Smooth muscle cell (in vitro differentiated cells): ENCODE measurements around the gene MAP3K12. TPM values are rescaled to one million over a fixed set of nuclear protein-coding genes. Genes with fewer than 3 reads are reported as not detected.

Experiments used
- DNase-seq: peaks from one replicate; lab custom pipeline; 2025; ENCODE audit not compliant: unreplicated experiment; lab: John Stamatoyannopoulos, UW
- H2AFZ ChIP-seq: fragments of 200-600 bp; sonication (generic); 2 replicates; pipeline ENCODE4 v1.6.0; 2016; ENCODE audit warnings: antibody characterized with exemption, low read depth, mild to moderate bottlenecking
- H3F3A ChIP-seq: fragments of 200-600 bp; sonication (generic); 2 replicates; pipeline ENCODE4 v1.6.0; 2017; ENCODE audit warnings: antibody characterized with exemption, low read depth
- H3K27ac ChIP-seq: fragments of 200-600 bp; sonication (generic); 2 replicates; pipeline ENCODE4 v1.5.1; 2016; ENCODE audit warnings: low read depth, mild to moderate bottlenecking
- H3K27me3 ChIP-seq: fragments of 200-600 bp; sonication (generic); 2 replicates; pipeline ENCODE4 v1.6.1; 2016; ENCODE audit warnings: low read depth, mild to moderate bottlenecking
- H3K36me3 ChIP-seq: fragments of 200-600 bp; sonication (generic); 2 replicates; pipeline ENCODE4 v1.5.1; 2016; ENCODE audit warnings: low read depth
- H3K4me1 ChIP-seq: fragments of 200-600 bp; sonication (generic); 2 replicates; pipeline ENCODE4 v1.5.1; 2016; ENCODE audit warnings: low read depth
- H3K4me2 ChIP-seq: fragments of 200-600 bp; sonication (generic); 2 replicates; pipeline ENCODE4 v1.6.0; 2016; ENCODE audit warnings: mild to moderate bottlenecking
- H3K4me3 ChIP-seq: fragments of 200-600 bp; sonication (generic); 2 replicates; pipeline ENCODE4 v1.5.1; 2016; ENCODE audit warnings: mild to moderate bottlenecking
- H3K79me2 ChIP-seq: fragments of 200-600 bp; sonication (generic); 2 replicates; pipeline ENCODE4 v1.6.0; 2016; ENCODE audit warnings: low read depth, mild to moderate bottlenecking
- H3K9ac ChIP-seq: fragments of 200-600 bp; sonication (generic); 2 replicates; pipeline ENCODE4 v1.6.0; 2016; ENCODE audit warnings: low read depth
- H3K9me3 ChIP-seq: fragments of 200-600 bp; sonication (generic); replicated peaks from 2 replicates; pipeline ENCODE4 v1.5.1; 2016; ENCODE audit warnings: low read depth
- H4K20me1 ChIP-seq: fragments of 200-600 bp; sonication (generic); 2 replicates; pipeline ENCODE4 v1.6.0; 2016; ENCODE audit warnings: low read depth
- WGBS: methylation state at CpG from one replicate; pipeline ENCODE4 v1.1.7; 2016; ENCODE audit warnings: low lambda C conversion rate; 5-methylcytosine and 5-hydroxymethylcytosine counted together
- polyA plus RNA-seq: library from polyadenylated mRNA; unstranded; fragments of >200 nt; fragmentation: Nextera tagmentation; extraction: Ambion mirVana; gene quantifications from 2 replicates; pipeline ENCODE4 v1.2.1, GENCODE V29; 2016
- total RNA-seq: library from RNA; depleted of rRNA; stranded (reverse); fragments of >200 nt; gene quantifications from 2 replicates; pipeline ENCODE4 v1.2.3, GENCODE V29; 2014
- TF ChIP-seq, protein P1 (sequence below): fragments of 200-600 bp; sonication (generic); IDR thresholded peaks from 2 replicates; pipeline ENCODE4 v1.5.1; 2017; ENCODE audit warnings: borderline replicate concordance, mild to moderate bottlenecking, antibody characterized with exemption; ENCODE audit not compliant: insufficient read depth, poor library complexity, severe bottlenecking

The MAP3K12 gene
- total and polyA plus RNA-seq, 2 experiments from 2014 or later = 15.1 to 34.6 TPM

DNA sequence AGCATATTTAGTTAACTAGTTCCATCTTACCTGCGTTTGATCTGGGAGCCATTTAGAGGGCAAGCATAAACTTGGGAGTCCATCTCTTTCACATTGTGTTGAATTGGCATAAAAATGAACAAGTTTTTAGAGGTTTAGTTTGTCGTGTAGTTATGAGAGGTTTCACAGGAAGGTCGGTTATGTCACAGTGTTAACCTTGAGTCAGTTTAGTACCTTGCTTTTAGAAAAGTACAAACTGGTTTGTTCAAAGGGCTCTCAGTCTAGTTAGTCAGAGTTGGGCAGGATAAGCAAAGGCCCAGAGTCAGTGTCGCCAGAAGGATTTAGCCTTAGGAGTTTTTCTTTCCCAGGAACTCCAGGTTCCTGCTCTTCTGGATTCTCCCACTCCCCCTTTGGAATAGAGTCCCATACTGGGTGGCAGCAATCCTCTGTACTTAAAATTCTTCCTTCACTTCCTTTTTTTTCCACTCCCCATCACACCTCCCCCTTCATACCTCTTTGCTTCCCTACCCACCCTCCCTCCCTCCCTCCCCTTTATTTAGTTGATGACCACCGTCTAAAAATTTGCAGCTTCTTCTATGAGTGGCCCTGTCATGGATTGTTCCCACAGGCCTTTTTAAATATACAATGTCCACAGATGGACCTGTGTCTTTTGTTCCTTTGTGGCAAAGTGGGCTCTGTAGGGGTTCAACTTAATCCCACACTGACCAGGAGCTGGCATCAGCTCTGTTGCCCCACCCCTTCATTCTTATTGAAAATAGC is 35.3 kb downstream of the MAP3K12 start:
- TF ChIP-seq, protein P1, sequence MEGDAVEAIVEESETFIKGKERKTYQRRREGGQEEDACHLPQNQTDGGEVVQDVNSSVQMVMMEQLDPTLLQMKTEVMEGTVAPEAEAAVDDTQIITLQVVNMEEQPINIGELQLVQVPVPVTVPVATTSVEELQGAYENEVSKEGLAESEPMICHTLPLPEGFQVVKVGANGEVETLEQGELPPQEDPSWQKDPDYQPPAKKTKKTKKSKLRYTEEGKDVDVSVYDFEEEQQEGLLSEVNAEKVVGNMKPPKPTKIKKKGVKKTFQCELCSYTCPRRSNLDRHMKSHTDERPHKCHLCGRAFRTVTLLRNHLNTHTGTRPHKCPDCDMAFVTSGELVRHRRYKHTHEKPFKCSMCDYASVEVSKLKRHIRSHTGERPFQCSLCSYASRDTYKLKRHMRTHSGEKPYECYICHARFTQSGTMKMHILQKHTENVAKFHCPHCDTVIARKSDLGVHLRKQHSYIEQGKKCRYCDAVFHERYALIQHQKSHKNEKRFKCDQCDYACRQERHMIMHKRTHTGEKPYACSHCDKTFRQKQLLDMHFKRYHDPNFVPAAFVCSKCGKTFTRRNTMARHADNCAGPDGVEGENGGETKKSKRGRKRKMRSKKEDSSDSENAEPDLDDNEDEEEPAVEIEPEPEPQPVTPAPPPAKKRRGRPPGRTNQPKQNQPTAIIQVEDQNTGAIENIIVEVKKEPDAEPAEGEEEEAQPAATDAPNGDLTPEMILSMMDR = no peak
- Histone ChIP-seq H2AFZ (no peak overlapping the region), H3K79me2 (peaks cover 100% of the 10 kb centered on the region), H3K4me3 (no peak overlapping the region), H3K36me3 (peaks cover 82% of the 10 kb centered on the region), H3K9ac (no peak overlapping the region), H3K27ac (peak overlapping the region; percentile 33), H3K4me1 (peaks cover 36% of the 10 kb centered on the region), H3K9me3 (no peaks in the 10 kb centered on the region), H3F3A (peaks cover 56% of the 10 kb centered on the region), H3K27me3 (no peaks in the 10 kb centered on the region), H3K4me2 (no peak overlapping the region), H4K20me1 (peaks cover 100% of the 10 kb centered on the region)
- no peak for DNase-seq
- 89% methylated on average over 5 of the region's 5 CpGs for WGBS

GRCh38 chr12:53462935-53463334 is 36.3 kb downstream of the MAP3K12 start:
- peaks cover 100% of the 10 kb centered on the region for H4K20me1 ChIP-seq
- no peaks in the 10 kb centered on the region for H3K27me3 ChIP-seq
- H3K36me3 ChIP-seq = peaks cover 80% of the 10 kb centered on the region
- WGBS = 94% methylated on average over 3 of the region's 3 CpGs
- H2AFZ ChIP-seq = no peak overlapping the region
- H3K4me2 ChIP-seq = no peak overlapping the region
- DNase-seq = no peak
- no peak overlapping the region for H3K4me3 ChIP-seq
- TF ChIP-seq, protein P1 = no peak
- no peaks in the 10 kb centered on the region for H3K9me3 ChIP-seq
- H3K27ac ChIP-seq = peak overlapping the region; percentile 33
- H3K4me1 ChIP-seq = peaks cover 40% of the 10 kb centered on the region
- peaks cover 100% of the 10 kb centered on the region for H3K79me2 ChIP-seq
- peaks cover 57% of the 10 kb centered on the region for H3F3A ChIP-seq
- no peak overlapping the region for H3K9ac ChIP-seq

- no peak for DNase-seq
- 98% methylated on average over 8 of the region's 8 CpGs for WGBS
- H3K27ac ChIP-seq = no peak overlapping the region
- no peak overlapping the region for H2AFZ ChIP-seq
- peaks cover 78% of the 10 kb centered on the region for H3K36me3 ChIP-seq
- no peak overlapping the region for H3K9ac ChIP-seq
- no peak overlapping the region for H3K4me2 ChIP-seq
- H3K79me2 ChIP-seq = peaks cover 100% of the 10 kb centered on the region
- peaks cover 40% of the 10 kb centered on the region for H3K4me1 ChIP-seq
- TF ChIP-seq, protein P1 = no peak
- H3K9me3 ChIP-seq = no peaks in the 10 kb centered on the region
- peaks cover 100% of the 10 kb centered on the region for H4K20me1 ChIP-seq
- peaks cover 47% of the 10 kb centered on the region for H3F3A ChIP-seq
- no peak overlapping the region for H3K4me3 ChIP-seq
- no peaks in the 10 kb centered on the region for H3K27me3 ChIP-seq
Measured at GRCh38 chr12:53461591-53461990, 37.7 kb downstream of the MAP3K12 start.

DNA sequence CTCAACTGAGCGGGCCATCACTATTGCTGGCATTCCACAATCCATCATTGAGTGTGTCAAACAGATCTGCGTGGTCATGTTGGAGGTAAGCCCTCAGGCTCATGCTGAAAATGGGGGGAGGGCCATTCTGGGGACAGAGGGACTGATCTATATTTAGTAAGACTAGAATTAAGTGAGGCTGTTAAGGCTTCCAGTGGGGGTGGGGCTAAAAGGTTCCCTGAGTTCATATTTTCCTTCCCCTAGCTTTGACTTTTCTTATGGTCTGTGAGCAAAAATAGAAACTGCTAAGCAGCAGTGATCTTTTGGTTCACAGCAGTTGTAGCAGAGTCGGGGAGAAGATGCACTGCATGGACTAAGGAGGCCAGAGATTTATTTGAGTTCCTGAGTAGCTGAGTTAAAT is 38.2 kb downstream of the MAP3K12 start:
- no peak overlapping the region for H3K4me2 ChIP-seq
- TF ChIP-seq, protein P1 = no peak
- H3K4me3 ChIP-seq = no peak overlapping the region
- no peaks in the 10 kb centered on the region for H3K9me3 ChIP-seq
- 86% methylated on average over 3 of the region's 3 CpGs for WGBS
- peaks cover 100% of the 10 kb centered on the region for H4K20me1 ChIP-seq
- H2AFZ ChIP-seq = no peak overlapping the region
- peaks cover 76% of the 10 kb centered on the region for H3K36me3 ChIP-seq
- DNase-seq = no peak
- H3K79me2 ChIP-seq = peaks cover 100% of the 10 kb centered on the region
- no peaks in the 10 kb centered on the region for H3K27me3 ChIP-seq
- H3K4me1 ChIP-seq = peaks cover 40% of the 10 kb centered on the region
- no peak overlapping the region for H3K9ac ChIP-seq
- H3F3A ChIP-seq = peaks cover 42% of the 10 kb centered on the region
- H3K27ac ChIP-seq = peak overlapping the region; percentile 50
